Fibroblast of peridontal ligament (primary cell): ENCODE measurements around the gene COPS9.

Experiments
- DNase-seq: peaks from one replicate; pipeline ENCODE4 v3.0.0-alpha.2; 2010; ENCODE audit errors: extremely low read depth

COPS9 gene

DNA sequence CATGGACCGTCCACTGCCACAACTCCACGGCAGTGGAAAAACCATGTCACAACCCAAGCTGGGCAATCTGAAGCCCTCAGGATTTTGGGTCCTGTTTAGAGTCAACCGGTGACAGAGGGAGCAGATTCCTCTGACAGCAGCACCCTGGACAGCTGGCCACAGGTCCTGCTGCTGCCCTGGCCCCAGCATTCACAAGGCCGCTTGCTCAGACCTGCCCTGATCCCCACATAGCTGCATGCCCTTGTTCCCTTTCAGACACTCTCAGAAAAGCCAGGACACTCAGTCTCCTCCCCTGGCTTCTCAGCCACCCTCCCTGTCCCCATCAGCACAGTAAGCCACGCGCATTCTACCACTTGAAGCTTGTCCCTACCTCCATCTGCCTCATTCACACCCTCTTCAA is 1.6 kb downstream of the COPS9 start:
- no peak for DNase-seq

DNA sequence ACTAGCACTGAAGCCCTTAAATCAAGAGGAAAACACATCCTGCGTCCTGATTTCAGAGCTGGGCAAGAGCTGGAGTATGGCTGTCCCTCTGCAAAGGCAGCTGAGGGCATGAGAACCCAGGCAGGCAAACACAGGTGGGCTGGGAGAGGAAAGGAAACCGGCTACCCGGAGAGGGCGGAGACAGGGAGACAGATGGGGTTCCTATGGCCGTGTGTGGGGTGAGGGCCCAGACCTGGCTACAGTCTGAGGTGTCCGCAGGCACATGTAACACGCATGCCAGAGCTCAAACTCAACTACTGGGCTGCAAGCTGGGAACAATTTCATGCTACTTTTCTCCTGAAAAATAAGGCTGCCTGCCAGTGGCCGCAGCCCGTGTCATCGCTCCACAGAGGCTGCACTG is 2.7 kb downstream of the COPS9 start:
- no peak for DNase-seq

- no peak for DNase-seq
These were observed 3.5 kb downstream of the COPS9 start for GRCh38 chr2:240132651-240132980.

DNA sequence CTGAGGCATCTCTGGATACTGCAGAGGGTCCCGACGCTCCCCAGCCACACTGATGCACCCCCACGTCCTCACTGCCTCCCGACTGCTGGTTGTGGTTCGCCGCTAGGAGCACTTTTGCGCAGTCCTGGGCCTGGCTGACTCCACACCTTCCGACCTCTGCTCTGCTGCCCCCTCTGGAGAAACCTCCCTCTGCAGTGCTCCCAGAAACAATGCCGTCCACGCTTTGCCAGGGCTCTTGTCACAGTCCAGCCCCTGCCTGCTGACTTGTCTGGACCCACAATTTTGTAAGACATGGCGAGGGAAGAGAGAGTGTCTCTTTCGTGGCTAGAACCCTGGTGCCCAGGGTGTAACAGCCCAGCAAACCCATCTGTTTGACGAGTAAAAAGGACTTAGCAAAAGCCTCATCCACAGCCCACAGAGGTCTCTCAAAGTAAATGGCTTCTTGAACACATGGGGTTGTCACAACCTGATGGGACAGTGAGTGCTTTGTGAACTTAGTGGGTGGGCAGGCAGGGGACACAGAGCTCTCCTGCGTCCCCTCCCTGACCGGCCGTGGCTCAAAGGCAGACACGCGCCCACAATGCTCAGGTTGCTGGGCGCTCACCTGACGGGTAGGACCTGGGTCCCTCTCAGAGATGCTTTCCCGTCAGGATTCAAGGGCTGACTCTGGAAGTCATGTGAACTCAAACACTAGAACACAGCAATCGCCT is 4.0 kb downstream of the COPS9 start:
- DNase-seq = no peak

DNA sequence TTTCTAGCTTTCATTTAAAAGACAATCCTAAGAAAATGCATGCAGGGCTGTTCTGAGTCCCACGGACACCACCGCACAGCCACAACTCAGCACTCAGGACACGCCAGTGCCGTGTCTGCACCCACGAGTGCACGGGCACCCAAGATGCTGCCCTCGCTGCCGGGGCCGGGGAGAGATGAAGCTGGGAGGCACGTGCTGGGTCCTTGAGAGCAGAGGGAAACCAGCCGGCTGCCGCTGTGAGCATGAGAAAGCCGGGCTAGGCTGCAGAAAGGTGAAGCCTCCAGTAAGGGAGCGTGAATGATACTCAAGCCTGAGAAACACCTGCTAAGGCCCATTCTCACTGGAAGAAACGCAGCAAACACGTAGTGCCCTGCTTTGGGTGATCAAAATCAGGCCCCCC is 4.8 kb downstream of the COPS9 start:
- DNase-seq = no peak

DNA sequence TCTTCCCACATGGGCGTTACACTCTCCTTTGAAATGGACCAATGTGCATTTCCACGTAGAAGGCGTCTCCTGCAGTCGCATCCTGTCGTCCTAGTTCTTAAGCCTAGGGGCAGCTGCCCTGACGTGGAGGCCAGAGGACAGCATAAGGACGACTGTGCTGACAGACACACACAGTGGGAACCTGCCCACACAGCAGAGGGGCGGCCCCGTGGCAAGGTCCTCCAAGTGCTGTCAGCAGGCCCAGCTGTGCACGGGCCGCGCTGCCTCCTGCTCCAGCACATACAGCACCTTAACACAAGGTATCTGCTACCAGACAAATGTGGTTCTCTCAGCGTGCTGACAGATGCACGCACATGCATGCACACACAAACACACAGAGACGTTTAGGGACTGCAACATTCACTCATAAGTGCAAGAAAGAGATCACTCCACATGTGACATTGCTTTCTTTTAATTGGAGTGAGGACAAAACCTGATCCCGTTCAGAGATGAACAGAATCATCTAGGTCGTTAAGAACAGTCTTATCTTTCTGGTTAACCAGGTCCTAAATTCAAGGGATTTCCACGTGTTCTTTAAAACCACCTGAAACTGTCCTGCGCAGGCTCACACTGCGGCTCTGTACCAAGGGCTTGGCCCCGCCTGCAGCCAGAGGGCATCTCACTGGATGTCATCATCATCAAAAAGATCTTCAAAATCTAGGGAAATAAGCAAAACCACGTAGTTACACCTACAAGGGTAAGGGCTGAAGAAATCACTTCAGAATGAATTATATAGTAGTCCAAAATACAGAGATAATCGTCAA is 5.5 kb downstream of the COPS9 start:
- DNase-seq = no peak

- DNase-seq = no peak
These were observed 6.2 kb downstream of the COPS9 start for GRCh38 chr2:240129731-240130392.

GRCh38 chr2:240129311-240129710 is 6.8 kb downstream of the COPS9 start:
- no peak for DNase-seq

DNA sequence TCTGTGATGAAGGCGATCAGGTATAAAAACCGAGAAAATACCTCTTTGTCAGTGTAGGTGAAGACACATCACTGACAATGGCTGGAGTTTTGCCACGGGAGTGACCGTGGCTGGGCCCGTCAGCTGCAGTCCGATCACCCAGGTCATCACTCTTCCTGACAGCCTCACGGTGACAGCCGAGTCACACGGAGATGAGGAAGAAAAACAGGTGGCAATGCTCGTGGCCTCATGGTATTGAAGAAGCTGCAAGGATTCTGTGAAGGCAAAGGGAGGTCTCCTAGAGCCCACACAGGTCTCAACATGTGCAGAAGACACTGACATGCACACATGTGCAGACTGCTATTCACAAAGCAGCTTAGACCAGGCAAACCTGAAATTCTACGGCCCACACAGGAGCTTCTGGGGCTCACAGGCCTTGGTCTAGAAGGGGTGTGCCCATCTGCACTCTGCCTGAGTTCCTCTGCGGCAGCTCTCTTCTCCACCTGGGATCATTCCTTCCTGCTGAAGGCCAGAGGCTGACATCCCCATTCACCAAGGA is 7.4 kb downstream of the COPS9 start:
- no peak for DNase-seq

DNA sequence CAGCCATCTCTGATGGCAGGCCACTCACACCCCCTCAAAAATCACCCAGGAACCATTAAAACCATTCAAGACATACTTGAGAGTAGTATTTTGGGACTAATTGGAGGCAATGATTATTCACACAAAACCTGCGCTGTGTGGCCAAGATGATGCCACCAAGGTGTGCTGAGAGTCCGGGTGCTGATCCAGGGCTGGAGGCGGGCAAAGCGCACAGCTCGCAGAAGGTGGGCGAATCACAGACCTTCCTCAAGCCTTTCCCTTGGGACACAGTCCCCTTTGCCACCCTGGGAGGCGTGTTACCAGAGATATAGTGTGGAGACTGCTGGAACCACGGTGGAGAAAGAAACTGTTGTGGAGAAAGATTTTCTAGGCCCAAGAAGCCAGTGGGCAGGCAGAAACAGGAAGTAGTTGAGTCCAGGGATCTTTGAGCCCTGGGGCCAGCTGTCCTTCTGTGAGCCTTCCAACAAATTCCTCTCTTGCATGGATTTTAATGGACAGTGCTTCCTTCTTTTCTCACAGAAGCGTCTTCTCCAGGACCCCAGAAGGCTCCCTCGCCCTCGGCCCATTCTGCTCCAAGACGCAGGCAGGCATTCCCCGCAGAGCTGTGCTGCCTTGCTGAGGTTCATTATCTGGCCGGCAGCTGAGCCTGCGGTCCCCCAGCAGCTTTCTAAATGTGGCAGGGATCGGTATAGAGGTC is 8.0 kb downstream of the COPS9 start:
- DNase-seq = no peak

GRCh38 chr2:240127191-240127750 is 8.8 kb downstream of the COPS9 start:
- DNase-seq = no peak

DNA sequence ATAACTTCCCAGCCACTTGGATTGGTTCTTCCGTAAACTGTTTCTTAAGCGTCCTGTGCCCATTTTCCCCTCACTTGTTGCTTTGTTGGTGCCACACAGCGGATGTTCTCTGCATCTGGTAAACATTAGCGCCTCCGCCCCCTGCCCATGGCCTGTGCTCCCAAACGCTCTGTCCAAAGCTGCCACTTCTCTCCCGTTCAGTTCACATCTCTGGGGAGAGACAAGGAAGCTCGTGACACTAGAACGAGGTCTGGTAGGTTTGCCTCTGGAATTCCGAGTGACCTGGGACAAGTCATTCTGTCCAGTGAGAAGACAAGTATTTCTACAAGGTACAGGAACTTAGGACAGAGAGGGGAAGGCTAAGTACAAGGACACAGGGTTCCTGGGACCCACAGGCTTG is 9.4 kb downstream of the COPS9 start:
- DNase-seq = no peak

DNA sequence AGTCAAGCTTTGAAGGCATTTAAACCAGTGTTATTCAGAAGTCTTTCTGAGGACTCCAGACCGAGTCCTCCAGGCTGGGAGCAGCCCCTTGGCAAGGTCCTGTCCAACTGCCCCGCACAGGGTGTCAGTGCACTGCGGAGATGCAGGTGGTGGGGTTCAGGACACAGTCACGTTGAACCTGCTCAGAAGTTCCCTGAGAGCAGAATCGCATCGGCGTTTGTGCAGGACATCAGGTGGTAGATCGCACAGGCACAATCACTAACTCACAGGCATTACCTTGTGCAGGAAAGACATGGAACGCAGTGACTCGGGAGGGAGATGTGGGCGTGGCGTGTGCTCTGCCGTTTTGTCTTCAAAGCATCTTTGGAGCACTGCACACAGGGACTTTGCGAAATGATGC is 10.4 kb downstream of the COPS9 start:
- no peak for DNase-seq

GRCh38 chr2:240124651-240125030 is 11.5 kb downstream of the COPS9 start:
- DNase-seq = no peak

GRCh38 chr2:240123821-240124650 is 12.1 kb downstream of the COPS9 start:
- DNase-seq = no peak

- DNase-seq = no peak
These were observed 14.4 kb downstream of the COPS9 start for GRCh38 chr2:240121675-240122074.

DNA sequence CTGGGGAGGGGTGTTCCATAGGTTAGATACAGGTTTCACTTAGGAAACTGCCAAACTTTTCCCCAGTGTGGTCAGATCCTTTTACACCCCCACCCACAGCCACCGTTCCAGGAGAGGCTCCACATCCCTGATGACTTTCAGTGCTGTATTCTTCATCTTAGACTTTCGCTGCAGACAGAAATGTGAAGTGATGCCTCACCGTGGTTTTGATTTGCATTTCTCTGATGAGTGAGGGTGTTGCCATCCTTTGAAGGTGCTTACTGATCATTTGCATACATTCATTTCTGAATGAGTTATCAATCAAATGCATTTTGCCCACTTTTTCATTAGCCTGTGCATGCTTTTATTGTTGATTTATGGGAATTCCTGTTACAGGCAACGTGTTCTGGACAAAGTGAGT is 14.9 kb downstream of the COPS9 start:
- no peak for DNase-seq

GRCh38 chr2:240114233-240114632 is 21.9 kb downstream of the COPS9 start:
- DNase-seq = no peak

- DNase-seq = no peak
These were observed 23.0 kb downstream of the COPS9 start for GRCh38 chr2:240112914-240113690.

- no peak for DNase-seq
These were observed 24.9 kb downstream of the COPS9 start for GRCh38 chr2:240111253-240111652.
